ENCODE data around the gene DIAPH3. TPM values are rescaled to one million over a fixed set of nuclear protein-coding genes. Genes with fewer than 3 reads are reported as not detected.

The DIAPH3 gene
- total RNA-seq, 1 experiment from 2014 or later = 33.9 TPM

DNA sequence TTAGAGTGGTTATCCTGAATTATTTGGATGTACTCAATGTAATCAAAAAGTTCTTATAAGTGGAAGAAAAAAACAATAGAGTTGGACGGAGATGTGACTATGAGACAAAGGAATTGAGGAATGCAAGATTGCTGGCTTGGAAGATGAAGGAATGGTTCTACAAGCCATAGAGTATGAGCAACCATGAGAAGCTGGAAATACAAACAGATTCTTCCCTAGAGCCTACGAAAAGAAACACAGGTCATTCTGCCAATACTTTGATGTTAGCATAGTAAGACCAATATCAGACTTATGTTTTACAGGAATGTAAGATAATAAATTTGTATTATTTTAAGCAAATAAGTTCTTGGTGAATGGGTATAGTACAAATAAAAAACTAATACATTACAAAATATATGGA, 249.2 kb downstream of the DIAPH3 start:
- H3K4me3 ChIP-seq = no peak overlapping the region
- H3K27me3 ChIP-seq (replicated peaks) = no peaks in the 10 kb centered on the region
- H3K4me1 ChIP-seq (replicated peaks) = no peaks in the 10 kb centered on the region
- H3K27ac ChIP-seq = no peak overlapping the region
- no peak for DNase-seq (ENCODE audit: low read depth in 1 of 2, low spot score in 2 of 2)
- no peaks in the 10 kb centered on the region for H3K9me3 ChIP-seq (replicated peaks)
- H3K36me3 ChIP-seq = peaks cover 11% of the 10 kb centered on the region; the same call in 1 of the 2 replicates

DNA sequence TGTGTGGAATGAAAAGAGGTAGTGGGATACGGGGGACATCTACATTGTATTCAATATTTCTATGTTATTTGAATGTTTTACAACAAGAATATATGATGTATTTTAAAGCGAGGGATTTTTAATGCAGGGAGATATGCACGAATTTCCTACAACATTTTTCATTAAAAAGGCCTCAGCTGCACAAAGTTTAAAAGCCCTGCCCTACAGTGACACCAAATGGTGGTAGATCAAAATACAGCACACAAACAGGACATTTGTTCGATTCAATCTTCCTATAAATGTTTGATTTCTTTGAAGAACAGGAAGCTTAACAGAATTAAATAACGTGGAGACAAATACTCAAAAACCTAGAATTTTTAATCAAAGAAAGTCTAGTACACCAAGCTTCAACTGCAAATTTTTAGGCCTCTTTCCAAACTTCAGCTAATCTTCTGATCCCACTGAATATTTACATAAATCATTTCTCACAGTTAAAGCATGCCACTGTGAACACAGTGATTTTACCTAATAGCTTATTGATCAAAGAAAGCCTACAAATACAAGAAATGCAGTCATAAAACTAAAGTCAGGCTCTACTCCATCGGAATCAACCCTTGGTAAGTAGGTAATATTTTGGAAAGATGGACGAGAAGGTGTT, 257.2 kb downstream of the DIAPH3 start:
- peak in 1 of 2 experiments; percentile 3 for DNase-seq (ENCODE audit: low read depth in 1 of 2, low spot score in 2 of 2)
- Histone ChIP-seq H3K36me3 (peaks cover 8% of the 10 kb centered on the region), H3K4me3 (no peak overlapping the region), H3K27me3 (replicated peaks) (no peaks in the 10 kb centered on the region), H3K4me1 (replicated peaks) (no peaks in the 10 kb centered on the region), H3K27ac (no peak overlapping the region), H3K9me3 (replicated peaks) (no peaks in the 10 kb centered on the region)

DNA sequence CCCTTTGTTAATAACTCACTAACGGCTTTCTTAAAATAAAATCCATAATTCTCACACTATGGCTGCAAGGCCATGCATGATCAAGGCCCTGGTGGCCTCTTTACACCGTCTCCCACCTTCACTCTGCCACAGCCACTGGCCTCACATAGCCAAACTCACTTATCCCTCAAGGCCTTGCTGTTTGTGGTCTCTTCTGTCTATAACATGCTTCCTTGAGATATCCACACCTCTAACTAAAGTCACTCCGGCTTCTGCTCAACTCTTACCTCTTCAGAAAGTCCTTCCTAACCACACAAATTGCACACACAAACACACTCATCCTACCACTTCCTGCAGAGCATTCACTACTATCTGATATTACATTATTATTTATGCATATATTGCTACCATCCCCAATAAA, 262.5 kb downstream of the DIAPH3 start:
- no peaks in the 10 kb centered on the region for H3K27me3 ChIP-seq (replicated peaks)
- H3K4me1 ChIP-seq (replicated peaks) = no peaks in the 10 kb centered on the region
- H3K9me3 ChIP-seq (replicated peaks) = no peaks in the 10 kb centered on the region
- no peak for DNase-seq (ENCODE audit: low read depth in 1 of 2, low spot score in 2 of 2)
- no peak overlapping the region for H3K4me3 ChIP-seq
- no peak overlapping the region for H3K27ac ChIP-seq
- H3K36me3 ChIP-seq = peaks cover 12% of the 10 kb centered on the region

DNA sequence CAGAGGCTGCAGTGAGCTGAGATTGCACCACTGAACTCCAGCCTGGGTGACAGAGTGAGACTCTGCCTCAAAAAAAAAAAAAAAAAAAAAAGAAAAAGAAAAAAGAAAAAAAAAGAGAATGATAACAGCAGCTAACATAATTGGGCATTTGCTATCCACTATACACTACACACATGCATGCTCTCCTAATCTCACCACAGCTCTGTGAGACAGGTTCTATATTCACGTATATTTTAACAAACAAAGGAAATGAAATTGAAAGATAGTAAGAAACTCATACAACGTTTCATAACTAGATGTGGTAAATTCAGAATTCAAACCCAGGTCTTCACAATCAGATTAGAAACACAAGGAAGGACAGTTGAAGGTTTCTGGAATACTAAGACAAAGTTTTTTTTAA, 265.7 kb downstream of the DIAPH3 start:
- H3K27ac ChIP-seq = no peak overlapping the region
- peaks cover 3% of the 10 kb centered on the region for H3K36me3 ChIP-seq
- H3K9me3 ChIP-seq (replicated peaks) = no peaks in the 10 kb centered on the region
- no peaks in the 10 kb centered on the region for H3K4me1 ChIP-seq (replicated peaks)
- H3K27me3 ChIP-seq (replicated peaks) = no peaks in the 10 kb centered on the region
- H3K4me3 ChIP-seq = no peak overlapping the region
- no peak for DNase-seq (ENCODE audit: low read depth in 1 of 2, low spot score in 2 of 2)

DNA sequence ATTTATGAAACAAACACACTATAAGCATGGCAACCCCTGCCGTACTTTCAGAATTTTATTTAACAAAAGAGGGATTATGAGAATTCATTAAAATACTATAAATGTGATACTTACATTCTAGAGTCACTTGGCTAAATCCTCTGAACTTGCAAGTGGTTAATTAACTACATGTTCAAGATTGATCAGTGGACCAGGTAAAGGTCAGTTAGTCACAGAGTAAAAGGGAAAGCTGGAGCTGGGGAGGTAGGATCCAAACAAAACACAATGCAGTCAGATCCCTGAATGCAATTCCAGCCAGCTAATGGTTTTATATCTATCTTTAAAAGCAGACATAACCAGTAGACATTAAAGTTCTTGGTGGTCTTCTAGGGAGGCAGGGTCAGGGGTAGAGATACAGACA, 270.5 kb downstream of the DIAPH3 start:
- Histone ChIP-seq H3K9me3 (replicated peaks) (no peaks in the 10 kb centered on the region), H3K4me1 (replicated peaks) (no peaks in the 10 kb centered on the region), H3K4me3 (no peak overlapping the region), H3K27ac (no peak overlapping the region), H3K36me3 (no peaks in the 10 kb centered on the region), H3K27me3 (replicated peaks) (no peaks in the 10 kb centered on the region)
- DNase-seq (ENCODE audit: low read depth in 1 of 2, low spot score in 2 of 2) = no peak

DNA sequence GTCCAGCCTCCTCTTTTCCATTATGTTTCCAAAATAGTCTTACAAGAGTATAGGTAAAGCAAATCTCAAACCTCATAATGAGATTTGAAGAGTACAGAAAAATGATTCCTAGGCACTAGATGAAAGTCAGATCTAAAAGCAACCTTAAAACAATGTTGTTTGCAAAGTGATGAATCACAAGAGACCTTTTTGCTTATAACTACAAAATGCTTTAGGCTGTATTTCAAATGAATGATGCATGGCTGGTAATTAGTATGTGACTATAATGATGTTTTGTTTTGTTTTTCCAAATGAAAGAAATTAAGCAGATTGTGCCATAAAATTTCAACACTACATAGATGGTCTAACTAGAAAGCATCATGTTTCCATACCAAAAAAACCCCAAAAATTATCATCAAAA, 272.7 kb downstream of the DIAPH3 start:
- no peak for DNase-seq (ENCODE audit: low read depth in 1 of 2, low spot score in 2 of 2)
- H3K36me3 ChIP-seq = 0 out of 2 replicates have a peak, but pooled peaks cover 4% of the 10 kb centered on the region
- no peak overlapping the region for H3K4me3 ChIP-seq
- no peaks in the 10 kb centered on the region for H3K4me1 ChIP-seq (replicated peaks)
- H3K27me3 ChIP-seq (replicated peaks) = no peaks in the 10 kb centered on the region
- H3K27ac ChIP-seq = no peak overlapping the region
- H3K9me3 ChIP-seq (replicated peaks) = no peaks in the 10 kb centered on the region

DNA sequence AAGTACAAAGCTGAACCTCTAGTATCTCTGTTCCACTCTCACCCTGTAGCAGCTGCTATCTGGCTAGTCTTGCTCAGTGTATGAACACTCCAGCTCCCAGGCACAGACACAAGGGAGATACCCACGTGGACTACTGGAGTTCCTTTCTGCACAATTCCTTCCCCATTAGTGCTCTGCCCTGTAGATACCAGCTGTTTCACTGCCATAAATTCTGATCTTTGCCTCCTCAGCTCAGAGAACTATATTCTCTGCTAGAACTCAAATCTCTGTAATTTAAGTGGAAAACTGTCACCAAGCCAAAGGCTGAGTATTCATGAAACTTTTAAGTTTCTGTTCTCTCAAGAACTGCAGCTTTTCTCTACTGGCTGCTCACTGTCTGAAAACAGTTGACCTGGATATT, 273.7 kb downstream of the DIAPH3 start:
- H3K4me1 ChIP-seq (replicated peaks) = no peaks in the 10 kb centered on the region
- H3K4me3 ChIP-seq = no peak overlapping the region
- DNase-seq (ENCODE audit: low read depth in 1 of 2, low spot score in 2 of 2) = no peak
- H3K27me3 ChIP-seq (replicated peaks) = no peaks in the 10 kb centered on the region
- 0 out of 2 replicates have a peak, but pooled peaks cover 4% of the 10 kb centered on the region for H3K36me3 ChIP-seq
- H3K27ac ChIP-seq = no peak overlapping the region
- H3K9me3 ChIP-seq (replicated peaks) = no peaks in the 10 kb centered on the region

DNA sequence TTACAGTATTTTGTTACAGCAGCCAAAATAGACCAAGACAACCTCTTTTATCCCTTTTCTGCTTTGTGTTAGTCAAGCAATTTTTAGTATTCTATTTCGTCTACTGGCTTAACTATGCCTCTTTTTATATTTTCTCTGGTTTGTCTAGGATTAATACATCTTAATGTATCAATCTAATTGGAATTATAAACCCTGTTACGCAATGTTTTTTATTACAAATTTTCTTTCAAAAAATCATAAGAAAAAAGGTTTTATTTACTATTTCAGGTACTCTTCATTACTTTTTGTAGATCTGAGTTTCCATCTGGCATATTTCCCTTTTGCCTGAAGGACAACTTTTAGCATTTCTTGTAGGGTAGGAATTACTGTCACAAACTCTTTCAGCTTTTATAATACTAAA, 275.3 kb downstream of the DIAPH3 start:
- H3K4me3 ChIP-seq = no peak overlapping the region
- H3K27me3 ChIP-seq (replicated peaks) = no peaks in the 10 kb centered on the region
- no peaks in the 10 kb centered on the region for H3K9me3 ChIP-seq (replicated peaks)
- DNase-seq (ENCODE audit: low read depth in 1 of 2, low spot score in 2 of 2) = no peak
- H3K27ac ChIP-seq = no peak overlapping the region
- H3K36me3 ChIP-seq = 0 out of 2 replicates have a peak, but pooled peaks cover 4% of the 10 kb centered on the region
- no peaks in the 10 kb centered on the region for H3K4me1 ChIP-seq (replicated peaks)

DNA sequence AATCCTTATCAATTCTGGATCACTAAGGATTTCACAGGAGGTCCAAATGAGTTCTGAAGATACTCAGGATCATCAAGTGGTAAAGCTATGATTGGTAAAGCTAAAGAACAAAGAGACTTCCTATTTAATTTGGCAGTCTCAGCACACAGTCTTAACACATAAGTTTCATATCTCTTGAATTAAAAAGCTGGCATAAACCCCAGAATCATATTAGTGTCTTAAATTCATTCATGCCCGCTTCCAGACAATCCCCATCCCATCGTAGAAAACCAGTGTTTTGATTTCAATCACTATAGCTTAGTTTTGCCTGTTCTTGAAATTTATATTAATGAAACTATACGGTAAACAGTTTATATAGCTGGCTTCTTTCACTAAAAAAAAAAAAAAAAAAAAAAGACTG, 278.7 kb downstream of the DIAPH3 start:
- DNase-seq (ENCODE audit: low read depth in 1 of 2, low spot score in 2 of 2) = no peak
- no peak overlapping the region for H3K27ac ChIP-seq
- H3K4me1 ChIP-seq (replicated peaks) = 0 out of 2 replicates have a peak, but pooled peaks cover 3% of the 10 kb centered on the region
- H3K4me3 ChIP-seq = no peak overlapping the region
- H3K36me3 ChIP-seq = 0 out of 2 replicates have a peak, but pooled peaks cover 6% of the 10 kb centered on the region
- no peaks in the 10 kb centered on the region for H3K27me3 ChIP-seq (replicated peaks)
- H3K9me3 ChIP-seq (replicated peaks) = no peaks in the 10 kb centered on the region

DNA sequence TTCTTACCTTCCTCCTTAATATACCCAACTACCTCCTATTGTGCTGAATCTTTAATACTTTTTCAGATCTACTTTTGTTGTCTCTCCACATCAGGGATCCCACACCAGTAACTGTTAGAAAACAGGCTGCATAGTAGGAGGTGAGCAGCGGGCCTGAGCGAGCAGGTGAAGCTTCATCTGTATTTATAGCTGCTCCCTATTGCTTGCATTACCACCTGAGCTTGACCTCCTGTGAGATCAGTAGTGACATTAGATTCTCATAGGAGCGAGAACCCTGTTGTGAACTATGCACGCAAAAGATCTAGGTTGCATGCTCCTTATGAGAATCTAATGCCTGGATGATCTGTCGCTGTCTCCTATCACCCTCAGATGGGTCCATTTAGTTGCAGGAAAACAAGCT, 279.8 kb downstream of the DIAPH3 start:
- H3K9me3 ChIP-seq (replicated peaks) = no peaks in the 10 kb centered on the region
- H3K4me3 ChIP-seq = no peak overlapping the region

DNA sequence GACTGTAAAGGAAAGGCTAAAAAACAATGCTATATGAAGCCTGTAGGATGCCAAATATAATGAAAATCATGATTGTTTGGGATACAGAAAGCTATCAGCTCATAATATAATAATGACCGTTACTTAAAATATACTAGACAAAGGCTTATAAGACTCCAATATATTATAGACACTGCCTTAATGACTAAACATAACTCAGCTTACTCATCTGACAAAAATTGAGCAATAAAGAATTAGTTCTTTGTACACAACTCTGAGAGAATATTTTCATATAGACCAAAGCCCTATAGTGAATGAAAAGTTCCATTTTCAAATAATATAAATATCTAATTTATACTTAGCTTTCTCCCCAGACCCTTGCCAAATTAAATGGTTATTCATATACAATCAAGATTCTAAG, 283.3 kb downstream of the DIAPH3 start:
- Histone ChIP-seq H3K9me3 (replicated peaks) (no peaks in the 10 kb centered on the region), H3K4me3 (no peak overlapping the region), H3K27me3 (replicated peaks) (no peaks in the 10 kb centered on the region), H3K36me3 (peaks cover 29% of the 10 kb centered on the region), H3K4me1 (replicated peaks) (0 out of 2 replicates have a peak, but pooled peaks cover 3% of the 10 kb centered on the region), H3K27ac (no peak overlapping the region)
- DNase-seq (ENCODE audit: low read depth in 1 of 2, low spot score in 2 of 2) = no peak

More for the DNA sequence above, 279.8 kb downstream of the DIAPH3 start:
- H3K36me3 ChIP-seq = peaks cover 12% of the 10 kb centered on the region
- H3K27ac ChIP-seq = no peak overlapping the region
- no peak for DNase-seq (ENCODE audit: low read depth in 1 of 2, low spot score in 2 of 2)
- H3K27me3 ChIP-seq (replicated peaks) = no peaks in the 10 kb centered on the region
- 0 out of 2 replicates have a peak, but pooled peaks cover 3% of the 10 kb centered on the region for H3K4me1 ChIP-seq (replicated peaks)

DNA sequence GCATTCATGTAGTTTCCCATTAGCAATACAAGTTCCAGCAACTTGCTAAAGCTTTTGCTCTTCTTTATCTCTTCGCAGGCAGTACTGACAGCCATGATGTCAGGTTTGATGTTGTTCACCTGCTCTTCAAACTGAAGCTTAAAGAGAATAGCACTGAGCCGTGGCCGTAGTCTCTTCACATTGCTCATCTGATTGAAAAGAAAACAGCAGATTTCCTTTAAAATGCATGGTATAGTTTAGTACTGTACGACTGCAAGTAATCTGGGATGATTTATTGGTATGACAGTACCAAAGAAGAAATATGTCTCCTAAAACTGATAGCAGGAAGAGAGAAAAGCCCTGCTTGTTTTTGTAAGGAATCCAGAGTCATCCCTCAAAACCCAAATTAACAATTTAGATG, 284.4 kb downstream of the DIAPH3 start:
- Histone ChIP-seq H3K27me3 (replicated peaks) (no peaks in the 10 kb centered on the region), H3K4me3 (no peak overlapping the region), H3K4me1 (replicated peaks) (0 out of 2 replicates have a peak, but pooled peaks cover 3% of the 10 kb centered on the region), H3K27ac (no peak overlapping the region), H3K9me3 (replicated peaks) (no peaks in the 10 kb centered on the region), H3K36me3 (peaks cover 29% of the 10 kb centered on the region)
- no peak for DNase-seq (ENCODE audit: low read depth in 1 of 2, low spot score in 2 of 2)

DNA sequence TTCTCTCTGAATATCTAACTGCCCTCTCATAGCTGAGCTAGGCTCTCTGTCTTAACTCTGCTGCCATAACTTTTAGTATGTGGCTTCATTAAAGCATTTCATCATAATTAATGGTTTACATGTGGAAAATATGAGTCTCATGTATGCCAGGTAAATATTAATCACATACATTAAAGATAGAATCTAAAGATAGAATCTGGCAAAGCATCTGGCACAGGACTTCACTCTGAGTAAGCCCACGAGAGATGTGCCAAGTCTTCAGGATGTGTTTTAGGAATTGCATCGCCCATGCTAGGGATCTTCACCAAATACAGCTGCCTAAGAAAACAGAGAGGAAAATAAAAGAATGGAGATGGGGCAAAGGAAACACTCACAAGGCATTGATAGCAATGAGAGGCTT, 285.8 kb downstream of the DIAPH3 start:
- H3K27ac ChIP-seq = no peak overlapping the region
- H3K27me3 ChIP-seq (replicated peaks) = no peaks in the 10 kb centered on the region
- no peaks in the 10 kb centered on the region for H3K9me3 ChIP-seq (replicated peaks)
- no peak for DNase-seq (ENCODE audit: low read depth in 1 of 2, low spot score in 2 of 2)
- 0 out of 2 replicates have a peak, but pooled peaks cover 3% of the 10 kb centered on the region for H3K4me1 ChIP-seq (replicated peaks)
- no peak overlapping the region for H3K4me3 ChIP-seq
- peaks cover 29% of the 10 kb centered on the region for H3K36me3 ChIP-seq

DNA sequence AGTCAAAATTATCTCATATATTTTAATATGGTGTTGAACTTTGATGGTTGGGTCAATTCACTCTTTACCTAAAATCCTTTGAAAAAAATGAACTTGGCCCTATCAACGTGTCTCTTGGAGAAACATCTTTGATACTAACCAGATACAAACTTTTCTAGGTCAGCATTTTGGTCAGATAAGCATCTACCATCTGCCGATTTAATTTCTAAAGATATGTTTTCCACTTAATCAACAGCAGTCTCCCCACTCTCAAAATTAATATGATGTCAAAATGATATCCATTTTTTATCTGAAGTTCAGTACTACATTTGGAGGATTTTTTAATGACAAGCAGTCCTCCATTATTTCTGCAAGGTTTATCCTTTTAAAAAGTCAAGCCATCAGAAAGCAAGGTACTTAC, 288.8 kb downstream of the DIAPH3 start:
- Histone ChIP-seq H3K4me3 (no peak overlapping the region), H3K27me3 (replicated peaks) (no peaks in the 10 kb centered on the region), H3K36me3 (peaks cover 26% of the 10 kb centered on the region), H3K9me3 (replicated peaks) (no peaks in the 10 kb centered on the region), H3K27ac (no peak overlapping the region), H3K4me1 (replicated peaks) (no peaks in the 10 kb centered on the region)
- no peak for DNase-seq (ENCODE audit: low read depth in 1 of 2, low spot score in 2 of 2)

DNA sequence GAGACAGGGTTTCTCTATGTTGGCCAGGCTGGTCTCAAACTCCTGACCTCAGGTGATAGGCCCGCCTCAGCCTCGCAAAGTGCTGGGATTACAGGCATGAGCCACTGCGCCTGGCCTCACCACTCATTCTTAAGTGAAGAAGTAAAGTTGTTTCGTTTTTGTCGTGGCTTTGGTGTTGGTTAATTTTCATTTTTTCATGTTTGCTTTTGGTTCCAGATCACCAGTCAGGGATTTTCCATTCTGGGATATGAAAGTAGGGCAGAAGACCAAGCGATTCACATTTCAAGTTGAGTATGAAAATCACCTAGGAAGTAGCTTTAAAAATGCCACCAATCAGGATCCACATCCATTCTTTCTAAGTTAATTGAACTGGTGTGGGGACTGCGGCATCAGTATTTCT, 289.9 kb downstream of the DIAPH3 start:
- Histone ChIP-seq H3K36me3 (peaks cover 24% of the 10 kb centered on the region), H3K27ac (no peak overlapping the region), H3K9me3 (replicated peaks) (no peaks in the 10 kb centered on the region), H3K4me3 (no peak overlapping the region), H3K4me1 (replicated peaks) (no peaks in the 10 kb centered on the region), H3K27me3 (replicated peaks) (no peaks in the 10 kb centered on the region)
- no peak for DNase-seq (ENCODE audit: low read depth in 1 of 2, low spot score in 2 of 2)

Data from SJSA1 (cell line).